ENCODE measurements around the gene CNPPD1.

GRCh38 chr2:219216535-219216915, 39.8 kb upstream of the CNPPD1 start:
- no peak for TF ChIP-seq CTCF (IDR thresholded peaks at IDR 0.05)
- TF ChIP-seq EZH2 (IDR thresholded peaks at IDR 0.05), result no peak
